ENCODE data around the gene LRBA.

DNA sequence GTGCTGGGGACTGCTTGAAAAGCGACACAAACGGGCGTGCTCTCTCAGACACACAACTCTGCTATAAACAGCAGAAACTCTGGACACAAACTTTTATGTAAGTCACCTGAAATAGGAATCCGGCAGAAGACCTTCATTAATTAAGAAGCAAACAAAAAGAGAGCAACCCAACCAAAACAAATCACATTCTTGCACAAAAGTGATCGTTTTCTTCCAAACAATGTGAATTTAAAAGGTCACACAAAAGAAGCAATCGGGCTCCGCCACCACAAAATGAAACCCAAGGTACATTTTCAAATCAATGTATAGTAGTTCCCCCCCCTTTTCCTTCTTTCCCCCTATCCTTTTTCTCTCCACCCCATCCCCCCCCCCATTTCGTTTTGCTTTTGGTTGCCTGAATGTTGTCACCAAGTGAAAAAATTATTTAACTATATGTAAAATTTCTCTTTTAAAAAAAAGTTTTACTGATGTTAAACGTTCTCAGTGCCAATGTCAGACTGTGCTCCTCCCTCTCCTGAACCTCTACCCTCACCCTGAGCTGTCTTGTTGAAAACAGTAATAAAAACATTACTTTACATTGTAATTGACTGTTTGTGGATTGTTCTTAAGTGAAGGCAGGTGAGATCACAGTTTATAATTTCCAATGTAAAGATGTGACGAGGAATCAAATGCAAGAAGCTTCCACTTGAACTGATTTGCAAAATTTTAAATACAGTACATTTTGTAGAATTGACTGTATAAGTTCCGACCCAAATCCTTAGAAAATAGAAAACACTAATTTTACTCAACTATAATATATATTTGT, 430.8 kb downstream of the LRBA start:
- TF ChIP-seq CTCF (IDR thresholded peaks at IDR 0.05; ENCODE audit: low read length): no peak
- TF ChIP-seq EZH2 (IDR thresholded peaks at IDR 0.05; ENCODE audit: borderline replicate concordance, low read length): no peak

Data from OCI-LY1 (cell line).